Measurements from ENCODE around the gene RASA3.

GRCh38 chr13:114007566-114007965 lies 124.9 kb downstream of the RASA3 start:
- TF ChIP-seq CTCF (IDR thresholded peaks at IDR 0.05) (no peak), EP300 (IDR thresholded peaks at IDR 0.05) (no peak), POLR2AphosphoS5 (IDR thresholded peaks at IDR 0.05) (no peak)

All from esophagus muscularis mucosa (tissue), 4 donors.